HG03354 (cell line): ENCODE measurements around the gene DUSP22.
A peak's percentile ranks its signal among the peaks of the same experiment; 100 is the strongest.
"Not testable (repeated sequence)": the region's sequence is repeated elsewhere in the genome, so short reads cannot be mapped to it uniquely, and the experiment has no call there.

Experiments
- ATAC-seq: cut with Tn5 transposase; IDR thresholded peaks from one replicate; pipeline ENCODE4 v1.9.1; 2021; ENCODE audit warnings: mild to moderate bottlenecking; ENCODE audit not compliant: unreplicated experiment, poor library complexity, severe bottlenecking

The DUSP22 gene

DNA sequence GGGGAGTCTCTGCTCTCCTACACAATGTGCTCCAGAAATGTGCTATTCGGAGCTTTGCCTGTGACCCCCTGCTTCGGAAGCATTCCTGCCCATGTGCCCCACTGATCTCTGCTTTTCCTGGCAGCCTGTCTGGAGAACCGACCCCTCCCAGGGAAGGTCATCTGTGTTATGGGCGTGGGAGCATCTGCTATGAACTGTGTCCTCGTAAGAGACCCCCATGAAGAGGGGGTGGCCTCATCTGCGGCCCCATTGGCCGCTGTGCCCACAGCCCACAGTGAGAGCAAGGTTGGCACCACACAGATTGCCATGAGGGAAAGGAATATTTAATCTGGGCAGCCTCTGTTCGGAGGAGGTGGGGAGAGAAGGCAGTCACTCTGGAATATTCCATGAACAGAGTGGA is 66.6 kb downstream of the DUSP22 start:
- ATAC-seq = no peak

DNA sequence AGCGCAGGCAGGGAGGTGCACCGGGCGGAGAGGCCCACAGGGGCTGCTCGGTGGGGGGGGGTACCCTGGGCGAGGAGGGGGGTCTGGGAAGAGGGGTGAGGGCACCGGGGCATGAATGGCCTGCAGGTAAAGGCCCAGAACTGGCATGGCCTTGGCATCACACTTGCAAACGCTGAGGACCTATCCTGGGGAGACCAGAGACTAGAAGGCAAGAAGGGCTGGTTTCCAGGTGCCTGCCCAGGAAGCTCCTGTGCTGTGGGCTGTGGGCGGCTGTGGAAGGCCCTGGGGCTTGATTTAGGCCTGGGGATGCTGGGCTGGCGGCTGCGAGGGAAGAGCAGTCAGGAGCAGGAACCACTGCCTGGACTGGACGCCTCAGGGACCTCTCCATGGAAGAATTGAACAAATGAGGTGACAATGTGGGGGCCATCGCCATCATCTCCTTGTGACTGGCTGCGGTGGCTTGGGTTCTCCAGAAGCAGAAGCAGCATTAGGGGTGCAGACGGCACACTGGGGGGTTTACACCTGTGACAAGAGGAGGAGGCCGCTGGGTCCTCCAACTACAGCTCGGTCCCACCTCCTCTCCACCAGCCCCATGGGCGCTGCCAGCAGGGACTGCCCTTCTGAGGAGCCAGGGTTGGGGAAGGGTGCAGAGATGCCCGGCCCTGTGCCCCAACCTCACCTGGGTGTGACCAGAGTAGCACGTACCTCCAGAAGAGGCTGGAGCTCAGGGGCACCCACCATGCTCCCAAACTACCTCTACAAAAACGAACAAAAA is 67.2 kb downstream of the DUSP22 start:
- no peak for ATAC-seq

DNA sequence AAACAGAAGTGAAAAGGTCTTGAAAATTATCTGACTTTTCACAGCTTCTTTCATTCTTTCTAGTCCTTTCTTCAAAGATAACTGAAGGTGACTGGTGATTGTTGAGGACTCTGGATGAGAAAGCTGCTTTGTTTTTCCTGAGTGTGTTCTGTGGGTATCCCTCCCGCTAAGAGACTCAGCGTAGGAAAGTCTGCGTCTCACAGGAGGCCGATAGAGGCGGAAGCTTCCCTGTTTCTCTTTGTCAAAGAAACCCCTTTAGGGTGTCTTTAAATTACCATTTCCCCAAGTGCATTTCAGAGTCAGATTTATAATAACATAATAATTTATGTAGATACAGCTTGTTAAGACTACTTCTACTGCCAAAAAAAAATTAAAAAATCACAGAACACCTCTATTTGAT is 68.1 kb downstream of the DUSP22 start:
- ATAC-seq = no peak

DNA sequence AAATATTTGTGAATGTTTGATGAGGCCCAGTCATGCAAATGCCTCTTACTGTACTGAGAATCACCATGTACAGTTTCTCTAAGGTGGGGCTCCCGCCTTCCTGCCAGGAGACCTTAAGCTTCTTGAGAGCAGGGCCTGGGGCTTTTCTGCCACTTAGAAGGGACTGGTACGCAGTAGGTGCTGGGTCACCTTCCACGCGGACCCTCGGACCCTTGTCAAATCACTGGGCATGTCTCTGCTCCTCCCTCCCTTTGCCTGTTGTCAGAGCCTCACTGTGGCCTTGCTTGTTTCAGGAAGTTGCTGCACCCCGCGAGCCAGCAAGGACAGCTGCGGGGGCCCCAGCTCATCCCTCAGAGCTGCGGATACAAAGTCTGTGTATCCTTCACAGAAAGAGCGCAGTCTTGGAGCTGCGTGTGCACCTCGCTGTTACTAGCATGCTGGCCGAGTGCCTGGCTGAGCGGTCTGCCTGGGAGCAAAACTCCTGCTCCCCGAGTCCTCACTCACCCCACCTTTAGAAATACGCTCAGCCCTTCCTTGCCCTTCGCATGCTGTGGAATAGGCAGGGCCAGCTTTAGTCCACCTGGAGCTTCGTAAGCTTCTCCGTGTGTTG is 68.6 kb downstream of the DUSP22 start:
- no peak for ATAC-seq

DNA sequence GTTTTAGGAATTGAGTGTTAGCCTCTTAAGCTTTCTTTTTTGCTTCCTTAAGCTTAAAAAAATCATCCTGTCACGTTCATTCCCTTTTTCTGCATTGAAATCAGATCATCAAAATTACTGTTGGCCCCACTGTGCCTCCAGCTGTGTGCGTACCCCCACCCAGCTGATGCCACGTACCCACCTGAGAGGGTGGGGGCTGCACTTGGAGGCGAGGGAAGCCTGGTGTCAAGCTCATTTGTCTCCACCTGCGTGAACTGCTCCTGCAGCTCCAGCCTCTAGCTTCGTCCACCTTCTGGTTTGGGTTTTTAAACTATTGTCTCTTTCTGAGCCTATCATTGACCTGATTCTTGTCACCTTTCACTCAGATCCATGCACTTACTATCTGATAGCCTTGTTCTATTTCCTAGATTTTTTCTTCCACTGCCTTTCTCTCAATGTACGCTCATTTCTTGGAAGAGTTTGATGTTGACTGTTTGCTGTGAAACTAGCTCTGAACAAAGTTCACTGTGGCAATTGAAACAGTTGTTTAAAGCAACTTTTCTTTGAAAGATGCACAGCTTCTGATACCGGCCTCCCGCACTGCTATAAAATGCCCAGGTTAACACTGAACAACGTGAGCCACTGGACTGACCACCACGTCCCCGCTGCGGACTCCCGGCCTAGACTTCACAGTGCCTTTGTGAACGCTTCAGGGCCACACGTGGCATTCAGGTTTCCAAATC is 69.3 kb downstream of the DUSP22 start:
- no peak for ATAC-seq

DNA sequence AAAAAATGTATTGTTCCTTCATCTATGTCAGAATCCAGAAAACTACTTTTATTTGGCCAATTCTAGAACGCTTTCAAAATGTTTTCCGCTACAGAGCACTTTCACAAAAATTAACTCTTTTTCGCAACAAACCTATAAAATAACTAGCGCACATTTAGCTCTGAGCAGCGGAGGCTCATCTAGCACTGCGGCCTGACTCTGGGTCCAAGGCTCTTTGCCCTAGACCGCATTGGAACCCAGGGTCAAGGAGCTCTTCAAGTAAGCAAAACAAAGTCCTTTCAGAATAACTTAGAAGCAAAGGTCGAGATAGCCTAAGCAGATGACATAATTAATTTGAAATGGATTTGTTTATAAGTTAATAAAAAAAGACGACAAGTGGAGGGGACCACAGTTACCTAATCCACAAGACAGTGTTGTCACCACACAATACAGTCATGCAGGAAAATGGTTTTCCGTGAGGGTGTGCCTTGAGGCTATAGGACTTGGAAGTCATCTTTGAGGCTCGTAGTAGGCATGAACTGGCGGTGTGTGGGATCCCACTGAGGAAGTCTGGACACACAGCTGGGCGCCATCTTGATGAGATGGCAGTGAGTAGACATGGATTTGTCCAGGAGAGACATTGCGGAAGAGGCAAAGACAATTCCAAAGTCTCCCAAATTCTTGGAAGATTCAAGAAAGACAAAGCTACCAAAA is 70.1 kb downstream of the DUSP22 start:
- ATAC-seq = no peak

DNA sequence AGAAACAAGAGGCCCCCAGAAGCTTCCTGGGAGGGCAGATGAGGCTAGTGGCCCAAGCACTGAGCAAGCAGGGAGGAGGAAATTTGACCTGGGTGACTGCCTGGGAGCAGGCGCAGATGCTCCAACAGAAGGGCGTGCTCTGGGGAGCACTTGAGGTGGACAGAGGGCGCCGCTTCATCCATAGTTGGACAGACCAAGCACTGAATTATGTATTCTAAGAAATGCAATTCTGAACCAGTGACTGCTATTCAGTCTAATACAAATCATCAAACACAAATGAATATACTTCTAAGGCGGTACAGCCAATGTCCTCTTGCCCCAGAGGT is 70.6 kb downstream of the DUSP22 start:
- no peak for ATAC-seq

DNA sequence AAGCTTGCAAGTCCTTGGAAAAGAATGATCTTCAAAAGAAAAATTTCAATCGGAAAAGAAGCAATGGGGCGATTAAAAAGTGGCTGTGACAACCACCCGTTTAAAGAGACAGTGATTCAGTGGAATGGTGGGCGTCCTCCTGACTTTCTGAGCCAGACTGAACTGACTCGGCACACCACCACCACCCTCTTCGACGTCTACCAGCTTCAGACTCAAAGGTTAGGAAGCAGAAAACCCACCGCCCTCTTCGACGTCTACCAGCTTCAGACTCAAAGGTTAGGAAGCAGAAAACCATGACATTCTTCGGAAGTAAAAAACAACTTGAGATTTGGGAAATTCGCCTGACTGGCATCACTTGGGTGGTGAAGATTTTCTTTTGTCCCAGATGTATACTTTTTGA is 71.0 kb downstream of the DUSP22 start:
- ATAC-seq = no peak

DNA sequence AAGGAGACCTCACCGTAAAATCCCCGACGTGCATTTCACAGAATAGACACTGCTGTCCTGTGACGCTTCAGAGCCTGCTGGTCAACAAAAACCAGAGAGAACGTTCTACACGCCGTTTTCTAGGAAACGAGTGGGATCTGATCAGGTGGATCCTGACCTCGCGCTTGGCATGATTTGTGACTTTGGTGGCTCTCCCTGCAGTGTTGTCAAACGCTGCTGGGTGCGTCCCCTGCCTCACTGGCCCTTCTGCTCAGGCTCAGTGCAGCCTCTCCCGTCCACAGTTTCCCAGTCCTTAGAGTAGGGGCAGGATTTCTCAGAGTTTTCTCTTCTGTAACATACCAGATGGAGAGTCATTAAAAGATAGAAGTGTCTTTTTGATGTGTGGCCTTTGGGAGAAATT is 71.6 kb downstream of the DUSP22 start:
- no peak for ATAC-seq

DNA sequence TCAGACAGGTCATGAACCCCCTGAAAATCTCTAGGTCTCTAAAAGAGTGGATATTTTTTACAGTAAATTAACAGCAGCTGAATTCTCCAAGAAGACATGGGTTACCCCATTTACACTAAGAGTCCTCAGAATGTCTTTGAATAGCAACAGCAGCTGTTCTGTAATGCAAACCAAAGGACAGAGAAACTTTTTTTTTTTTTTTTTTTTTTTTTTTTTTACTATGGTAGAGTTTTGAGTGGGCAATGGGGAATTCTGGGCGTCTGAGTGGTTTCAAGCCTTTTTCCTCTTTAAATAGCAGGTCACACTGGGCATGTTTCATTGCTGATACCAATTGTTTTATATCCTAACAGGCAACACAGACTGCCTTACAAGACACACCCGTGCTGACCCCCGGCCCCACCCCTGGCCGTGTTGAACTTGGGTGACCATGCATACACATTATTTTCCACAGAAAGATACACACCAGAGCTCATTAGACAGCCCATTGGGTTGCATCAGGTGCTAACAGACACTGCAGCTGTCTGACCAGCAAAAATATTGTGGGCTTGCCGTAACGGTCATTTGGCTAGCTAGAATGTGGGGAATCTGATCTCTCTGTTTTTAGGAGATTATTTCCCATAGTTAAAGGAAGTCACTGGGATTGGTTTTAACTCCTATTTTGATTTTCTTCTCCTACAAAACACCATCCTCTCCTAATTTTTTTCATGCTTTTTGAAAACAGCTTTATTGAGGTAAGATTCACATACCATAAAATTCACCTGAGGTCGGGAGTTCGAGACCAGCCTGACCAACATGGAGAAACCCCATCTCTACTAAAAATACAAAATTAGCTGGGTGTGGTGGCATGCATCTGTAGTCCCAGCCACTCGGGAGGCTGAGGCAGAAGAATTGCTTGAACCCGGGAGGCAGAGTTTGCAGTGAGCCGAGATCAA is 72.6 kb downstream of the DUSP22 start:
- peak; percentile 63 for ATAC-seq

DNA sequence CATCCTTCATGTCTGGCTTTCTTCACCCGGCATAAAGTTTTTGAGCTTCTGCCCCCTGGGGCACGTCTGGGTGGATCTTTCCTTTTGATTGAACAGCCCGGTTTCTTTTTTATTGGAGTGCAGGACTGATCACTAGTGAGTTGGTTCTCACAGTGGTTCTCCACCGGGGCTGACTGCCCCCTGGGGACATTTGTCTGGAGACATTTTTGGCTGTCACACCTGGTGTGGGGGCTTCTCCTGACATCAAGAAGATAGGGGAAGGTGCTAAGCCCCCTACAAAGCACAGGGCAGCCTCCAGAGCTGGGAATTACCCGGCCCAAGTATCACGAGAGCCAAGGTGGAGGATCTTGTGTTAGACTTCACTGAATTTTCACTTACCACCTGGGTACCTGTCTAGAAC is 73.5 kb downstream of the DUSP22 start:
- no peak for ATAC-seq

DNA sequence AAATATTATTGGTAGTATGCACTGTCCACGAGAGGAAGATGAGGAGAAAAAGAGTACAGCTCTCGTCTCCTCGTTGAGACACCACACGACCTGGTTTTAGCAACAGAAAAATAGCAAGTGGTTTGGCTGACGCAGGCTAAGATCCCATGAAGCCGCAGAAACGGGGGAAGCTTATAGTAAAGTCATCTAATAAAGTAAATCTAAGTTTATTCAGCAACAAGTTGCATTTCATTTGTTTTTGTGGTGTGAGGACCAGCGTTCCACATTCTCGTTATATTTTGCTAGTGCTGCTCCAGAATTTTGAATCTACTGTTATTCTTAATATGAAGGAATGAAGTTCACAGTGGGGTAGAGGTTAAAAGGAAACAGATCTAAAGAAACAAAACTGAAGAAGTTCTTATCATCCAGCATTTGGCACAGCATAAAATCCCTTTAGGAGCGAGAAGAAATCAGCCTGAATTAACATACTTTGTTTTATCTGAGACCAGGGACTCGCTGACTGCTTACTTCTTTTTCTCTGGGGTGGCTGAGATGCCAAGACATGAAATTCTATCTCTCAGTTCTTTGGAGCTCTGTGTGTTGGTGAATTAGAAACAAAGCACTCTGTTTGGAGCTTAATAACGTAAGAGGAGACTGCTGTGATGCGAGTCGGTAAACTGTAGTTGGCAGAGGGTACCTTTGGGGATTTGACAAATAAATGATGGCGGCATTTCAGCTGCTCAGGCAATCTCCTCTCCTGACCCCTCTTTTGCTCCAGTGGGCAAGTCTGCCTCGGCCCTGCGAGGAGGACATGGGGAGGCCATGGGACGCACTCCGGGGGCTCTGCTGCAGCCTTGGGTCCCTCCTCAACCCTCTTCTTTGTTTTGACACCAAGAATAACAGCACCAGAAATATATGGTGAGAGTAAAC is 74.4 kb downstream of the DUSP22 start:
- no peak for ATAC-seq

DNA sequence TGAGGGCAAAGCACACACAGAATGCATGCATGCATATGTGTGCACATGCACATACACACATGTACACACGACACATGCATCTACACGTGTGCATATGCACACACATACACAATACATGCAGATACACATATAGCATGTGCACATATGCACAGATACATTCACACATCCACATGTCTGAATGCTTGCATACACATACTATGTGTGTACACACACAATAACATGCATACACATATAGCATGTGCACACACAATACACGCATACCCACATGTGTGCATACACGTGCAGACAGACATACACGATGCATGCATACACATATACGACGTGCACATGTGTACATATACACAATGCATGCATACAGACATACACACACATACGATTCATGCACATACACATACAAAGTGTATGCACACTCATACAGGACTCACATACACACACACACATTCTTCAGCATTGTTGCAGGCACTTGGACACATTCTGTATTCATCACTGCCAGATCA is 75.1 kb downstream of the DUSP22 start:
- no peak for ATAC-seq

DNA sequence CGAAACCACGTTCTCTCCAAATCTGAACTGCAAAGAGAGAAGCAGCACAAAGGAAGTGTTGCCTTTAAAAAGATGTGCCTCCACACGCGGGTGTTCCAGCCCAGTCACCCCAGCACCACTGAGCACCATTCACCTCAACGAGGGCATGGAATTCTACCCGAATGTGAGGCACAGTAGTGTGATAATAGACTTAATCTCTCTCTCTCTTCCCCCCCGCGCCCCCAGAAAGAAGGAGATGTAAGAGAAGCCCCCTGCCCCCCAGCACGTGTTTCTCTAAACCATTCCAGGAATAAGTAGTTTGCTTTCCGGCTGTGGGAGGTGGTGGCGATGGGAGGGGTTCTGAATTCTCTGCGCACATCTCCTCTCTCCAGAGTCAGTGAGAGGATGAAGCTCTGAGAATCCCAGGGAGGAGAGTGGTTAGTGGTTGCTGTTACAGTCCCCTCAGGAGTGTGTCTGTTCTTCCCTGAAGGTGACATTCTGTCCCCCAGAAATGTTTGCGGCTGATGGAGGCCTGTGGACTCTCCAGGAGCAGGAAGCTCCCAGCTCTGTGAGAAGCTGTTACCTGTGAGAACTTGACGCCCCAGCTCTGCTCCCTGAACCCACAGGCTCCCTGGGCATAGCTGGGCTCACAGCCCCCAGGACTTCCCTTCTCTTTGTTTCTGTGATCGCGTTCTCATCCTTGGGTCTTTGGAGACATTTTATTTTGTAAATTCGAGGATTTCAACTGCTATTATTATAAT is 75.8 kb downstream of the DUSP22 start:
- no peak for ATAC-seq

DNA sequence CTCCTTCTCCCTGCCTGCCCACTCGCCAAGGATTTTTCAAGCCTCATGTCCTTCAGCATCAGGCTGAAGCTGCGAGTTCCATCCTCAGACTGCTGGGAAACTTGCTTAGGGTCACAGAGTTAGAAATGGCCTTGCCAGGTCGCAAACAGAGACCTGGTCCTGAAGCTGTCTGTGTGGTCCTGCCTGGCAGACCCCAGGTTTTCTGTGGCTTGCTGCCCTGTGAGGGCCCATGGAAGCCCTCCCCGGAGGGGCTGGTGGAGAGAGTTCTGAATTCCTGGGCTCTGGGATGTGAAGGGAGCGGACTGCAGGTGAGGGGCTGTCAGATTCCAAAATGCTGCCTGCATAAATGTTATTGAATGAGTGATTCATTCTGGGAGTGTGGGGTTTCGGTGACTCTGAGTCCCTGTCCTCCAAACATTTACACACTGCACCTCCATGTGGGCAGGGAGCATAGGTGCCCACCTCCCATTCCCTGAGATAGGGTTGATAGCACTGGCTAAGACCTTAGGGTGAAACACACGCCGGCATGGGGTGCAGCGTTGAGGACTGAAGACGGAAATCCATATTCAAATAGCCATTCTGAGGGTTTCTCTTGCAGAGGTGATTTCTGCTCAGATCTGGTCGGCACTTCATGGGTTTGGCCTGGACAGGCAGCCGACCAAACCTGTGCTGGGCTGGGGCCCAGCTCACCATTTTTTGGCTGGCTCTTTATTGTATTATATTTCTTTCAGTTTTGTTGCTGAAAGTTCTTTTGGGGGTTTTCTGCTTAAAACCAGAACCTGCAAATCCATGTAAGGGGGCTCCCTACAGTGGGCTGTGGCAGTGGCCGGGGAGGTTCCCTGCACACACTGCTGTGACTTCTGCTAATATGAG is 77.5 kb downstream of the DUSP22 start:
- ATAC-seq = no peak

DNA sequence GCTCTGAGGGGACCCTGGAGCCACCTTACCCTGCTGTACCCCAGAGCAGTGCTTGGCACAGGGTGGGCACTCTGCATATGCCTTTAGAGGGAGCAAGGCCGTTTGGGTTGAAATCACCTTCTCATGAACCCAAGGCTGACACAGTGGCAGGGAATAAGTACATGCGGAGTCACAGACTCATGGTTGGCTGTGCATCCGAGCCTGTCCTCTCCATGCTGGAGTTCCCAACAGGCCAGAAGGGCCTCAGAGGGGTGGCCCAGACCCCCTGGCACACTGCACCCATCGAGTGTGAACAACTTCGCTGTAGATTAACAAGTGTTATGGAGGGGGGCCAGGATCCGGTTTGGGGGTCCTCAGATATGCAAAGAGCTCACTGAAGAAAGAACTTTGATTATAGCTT is 78.3 kb downstream of the DUSP22 start:
- no peak for ATAC-seq

DNA sequence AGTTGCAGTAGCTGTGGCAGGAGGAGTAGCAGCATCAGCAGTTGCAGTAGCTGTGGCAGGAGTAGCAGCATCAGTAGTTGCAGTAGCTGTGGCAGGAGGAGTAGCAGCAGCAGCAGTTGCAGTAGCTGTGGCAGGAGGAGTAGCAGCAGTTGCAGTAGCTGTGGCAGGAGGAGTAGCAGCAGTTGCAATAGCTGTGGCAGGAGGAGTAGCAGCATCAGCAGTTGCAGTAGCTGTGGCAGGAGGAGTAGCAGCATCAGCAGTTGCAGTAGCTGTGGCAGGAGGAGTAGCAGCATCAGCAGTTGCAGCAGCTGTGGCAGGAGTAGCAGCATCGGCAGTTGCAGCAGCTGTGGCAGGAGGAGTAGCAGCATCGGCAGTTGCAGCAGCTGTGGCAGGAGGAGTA is 79.6 kb downstream of the DUSP22 start:
- not testable (repeated sequence) for ATAC-seq
